Measurements from ENCODE around the gene ANTXR2. TPM values are rescaled to one million over a fixed set of nuclear protein-coding genes. Genes with fewer than 3 reads are reported as not detected.

Gene ANTXR2
- polyA plus RNA-seq, 3 donors from 2014 or later: 8.1 to 13.8 (median 10.0) TPM

DNA sequence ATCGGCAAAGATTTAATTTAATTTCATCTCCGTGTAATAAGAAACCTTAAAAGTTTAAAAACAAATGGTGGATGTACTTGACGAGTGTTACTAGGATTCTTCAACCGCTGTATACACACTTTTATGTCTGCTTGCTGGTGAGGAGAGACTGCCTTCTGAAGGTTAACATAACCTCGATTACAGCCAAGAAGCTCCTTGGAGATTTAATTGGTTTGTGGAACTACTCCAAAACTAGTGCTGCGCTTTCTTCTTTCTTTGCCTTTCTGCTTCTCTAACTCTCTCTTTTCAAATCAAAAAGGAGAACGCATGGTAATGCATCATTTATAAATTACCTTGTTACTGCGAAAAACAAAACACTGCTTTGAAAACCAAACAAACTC, 109.0 kb downstream of the ANTXR2 start:
- Mint-ChIP-seq H3K27ac (no peak overlapping the region), H3K4me3 (no peak overlapping the region), H3K9me3 (peaks cover 0 to 3% (median 0%) of the 10 kb centered on the region in 6 donors), H3K4me1 (no peaks in the 10 kb centered on the region), H3K27me3 (ENCODE audit: low read depth in 3 of 3) (no peaks in the 10 kb centered on the region), H3K36me3 (peaks cover 0 to 11% (median 8%) of the 10 kb centered on the region in 3 donors)
- DNase-seq: no peak

DNA sequence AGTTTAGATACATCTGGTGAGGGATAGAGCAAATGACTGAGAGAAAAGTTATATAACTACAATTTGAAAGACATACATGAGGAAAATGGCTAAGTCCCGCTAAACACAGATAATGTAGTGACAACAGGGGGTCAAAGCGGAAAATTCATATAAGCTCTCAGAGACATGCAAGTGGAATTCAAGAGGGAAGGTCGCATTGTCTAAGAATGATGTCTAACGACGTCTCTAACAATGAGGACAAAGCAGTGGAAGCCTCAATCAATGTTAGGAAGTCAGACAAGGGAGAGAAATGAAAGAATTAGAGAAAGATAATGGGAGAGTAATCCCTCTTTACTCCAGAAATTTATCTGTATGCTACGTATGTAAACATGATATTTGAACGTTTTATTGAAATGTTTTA, 113.4 kb downstream of the ANTXR2 start:
- no peaks in the 10 kb centered on the region for H3K9me3 Mint-ChIP-seq
- no peaks in the 10 kb centered on the region for H3K27me3 Mint-ChIP-seq (ENCODE audit: low read depth in 3 of 3)
- no peak overlapping the region for H3K27ac Mint-ChIP-seq
- H3K4me3 Mint-ChIP-seq: no peak overlapping the region
- H3K4me1 Mint-ChIP-seq: no peaks in the 10 kb centered on the region
- peaks cover 0 to 7% (median 6%) of the 10 kb centered on the region in 3 donors for H3K36me3 Mint-ChIP-seq
- no peak for DNase-seq

- no peak for DNase-seq
- no peak overlapping the region for H3K4me3 Mint-ChIP-seq
- no peaks in the 10 kb centered on the region for H3K9me3 Mint-ChIP-seq
- no peak overlapping the region for H3K27ac Mint-ChIP-seq
- H3K36me3 Mint-ChIP-seq: peaks cover 0 to 3% (median 0%) of the 10 kb centered on the region in 3 donors
- no peaks in the 10 kb centered on the region for H3K4me1 Mint-ChIP-seq
- H3K27me3 Mint-ChIP-seq (ENCODE audit: low read depth in 3 of 3): no peaks in the 10 kb centered on the region
Measured at GRCh38 chr4:79958466-79959264, 114.4 kb downstream of the ANTXR2 start.

DNA sequence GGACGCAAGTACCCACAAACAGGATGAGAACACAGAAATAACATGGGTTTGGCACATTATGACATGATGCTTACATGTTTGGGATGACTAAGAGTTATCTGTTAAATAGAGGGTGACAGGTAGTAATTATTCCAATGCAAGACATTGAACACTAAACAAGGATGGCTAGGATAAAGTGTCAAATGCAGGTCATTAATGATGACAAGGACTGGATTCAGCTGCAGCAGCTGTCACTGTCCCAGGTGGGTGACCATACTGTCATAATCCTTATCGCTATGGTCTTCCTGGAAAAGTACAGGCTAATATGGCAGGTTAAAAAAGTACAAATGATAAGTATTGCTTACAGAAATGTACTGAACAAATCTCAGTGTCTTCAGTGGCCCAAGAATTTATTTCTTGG, 123.9 kb downstream of the ANTXR2 start:
- no peak overlapping the region for H3K27ac Mint-ChIP-seq
- H3K27me3 Mint-ChIP-seq (ENCODE audit: low read depth in 3 of 3): no peaks in the 10 kb centered on the region
- DNase-seq: no peak
- H3K36me3 Mint-ChIP-seq: peaks cover 0 to 2% (median 0%) of the 10 kb centered on the region in 3 donors
- no peak overlapping the region for H3K4me3 Mint-ChIP-seq
- no peaks in the 10 kb centered on the region for H3K9me3 Mint-ChIP-seq
- no peaks in the 10 kb centered on the region for H3K4me1 Mint-ChIP-seq

GRCh38 chr4:79948739-79949138, 124.3 kb downstream of the ANTXR2 start:
- no peaks in the 10 kb centered on the region for H3K27me3 Mint-ChIP-seq (ENCODE audit: low read depth in 3 of 3)
- no peaks in the 10 kb centered on the region for H3K36me3 Mint-ChIP-seq
- DNase-seq: no peak
- H3K27ac Mint-ChIP-seq: no peak overlapping the region
- no peaks in the 10 kb centered on the region for H3K4me1 Mint-ChIP-seq
- no peak overlapping the region for H3K4me3 Mint-ChIP-seq
- H3K9me3 Mint-ChIP-seq: no peaks in the 10 kb centered on the region

GRCh38 chr4:79948261-79948660, 124.8 kb downstream of the ANTXR2 start:
- H3K4me1 Mint-ChIP-seq: no peaks in the 10 kb centered on the region
- no peaks in the 10 kb centered on the region for H3K36me3 Mint-ChIP-seq
- no peak for DNase-seq
- H3K27ac Mint-ChIP-seq: no peak overlapping the region
- H3K27me3 Mint-ChIP-seq (ENCODE audit: low read depth in 3 of 3): no peaks in the 10 kb centered on the region
- H3K4me3 Mint-ChIP-seq: no peak overlapping the region
- no peaks in the 10 kb centered on the region for H3K9me3 Mint-ChIP-seq

DNA sequence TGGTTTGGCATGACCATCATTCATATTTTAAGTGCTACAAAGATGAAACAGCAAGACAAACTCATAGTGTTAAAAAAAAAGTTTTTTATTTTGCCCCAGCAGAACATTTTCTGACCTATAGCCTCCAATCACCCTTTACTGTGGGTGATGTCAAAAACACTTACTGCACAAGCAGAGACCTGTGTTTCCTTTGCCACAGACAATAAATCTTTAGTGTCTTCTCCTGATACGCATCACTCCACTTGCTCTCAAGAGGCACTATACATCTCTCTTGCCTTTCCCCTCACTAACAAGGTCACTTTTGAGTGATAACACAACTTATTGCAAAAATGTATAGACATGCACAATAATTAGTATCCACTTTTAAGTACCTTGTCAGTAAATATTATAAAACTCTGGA, 125.6 kb downstream of the ANTXR2 start:
- Mint-ChIP-seq H3K27ac (no peak overlapping the region), H3K4me3 (no peak overlapping the region), H3K27me3 (ENCODE audit: low read depth in 3 of 3) (no peaks in the 10 kb centered on the region), H3K9me3 (no peaks in the 10 kb centered on the region), H3K36me3 (no peaks in the 10 kb centered on the region), H3K4me1 (no peaks in the 10 kb centered on the region)
- DNase-seq: no peak

DNA sequence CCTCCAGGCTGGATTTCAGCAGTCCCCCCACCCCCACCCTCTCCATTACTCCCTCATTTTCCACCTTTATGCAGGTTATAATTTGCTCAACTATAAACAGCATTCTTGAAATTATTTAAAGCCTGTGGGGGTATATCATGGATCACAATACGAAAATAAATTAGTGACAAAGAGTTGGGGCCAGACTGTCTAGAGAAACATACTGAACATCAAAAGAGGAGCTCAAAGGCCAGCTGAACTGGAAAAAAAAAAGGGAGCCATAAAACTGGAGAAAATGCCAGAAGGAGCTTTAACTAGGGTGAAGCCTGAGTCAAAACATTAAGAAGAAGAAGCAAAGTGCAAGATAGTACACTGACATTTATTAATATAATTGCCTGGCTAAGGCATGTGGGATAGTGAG, 137.8 kb downstream of the ANTXR2 start:
- H3K36me3 Mint-ChIP-seq: no peaks in the 10 kb centered on the region
- no peak overlapping the region for H3K4me3 Mint-ChIP-seq
- no peak overlapping the region for H3K27ac Mint-ChIP-seq
- peaks cover 0 to 4% (median 0%) of the 10 kb centered on the region in 3 donors for H3K27me3 Mint-ChIP-seq (ENCODE audit: low read depth in 3 of 3)
- no peak for DNase-seq
- no peaks in the 10 kb centered on the region for H3K4me1 Mint-ChIP-seq
- no peaks in the 10 kb centered on the region for H3K9me3 Mint-ChIP-seq

GRCh38 chr4:79934660-79935059, 138.4 kb downstream of the ANTXR2 start:
- Mint-ChIP-seq H3K9me3 (no peaks in the 10 kb centered on the region), H3K27ac (no peak overlapping the region), H3K27me3 (ENCODE audit: low read depth in 3 of 3) (peaks cover 0 to 4% (median 0%) of the 10 kb centered on the region in 3 donors), H3K4me1 (no peaks in the 10 kb centered on the region), H3K4me3 (no peak overlapping the region), H3K36me3 (no peaks in the 10 kb centered on the region)
- no peak for DNase-seq

- no peak for DNase-seq
- Mint-ChIP-seq H3K27ac (no peak overlapping the region), H3K4me3 (no peak overlapping the region), H3K36me3 (no peaks in the 10 kb centered on the region), H3K9me3 (no peaks in the 10 kb centered on the region), H3K4me1 (no peaks in the 10 kb centered on the region), H3K27me3 (ENCODE audit: low read depth in 3 of 3) (peaks cover 0 to 3% (median 2%) of the 10 kb centered on the region in 3 donors)
Measured at GRCh38 chr4:79927931-79928330, 145.1 kb downstream of the ANTXR2 start.

DNA sequence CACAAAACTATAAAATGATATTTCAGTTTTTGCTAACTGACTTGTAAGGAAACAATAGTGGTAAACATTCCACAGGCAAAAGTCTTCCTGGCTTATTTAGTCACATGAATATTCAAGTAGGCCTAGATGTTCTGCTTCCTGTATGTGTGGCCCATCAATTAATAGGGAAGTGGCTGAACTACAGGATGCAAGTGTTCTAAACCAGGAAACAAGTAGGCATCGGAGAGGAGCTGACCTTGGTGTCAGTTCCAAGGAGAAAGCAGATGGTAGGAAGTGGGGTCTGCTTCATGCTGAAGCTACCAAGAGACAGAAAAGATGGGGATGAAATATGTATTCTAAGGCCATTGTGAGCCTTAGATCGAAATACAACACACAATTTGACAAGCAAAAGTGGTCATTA, 149.7 kb downstream of the ANTXR2 start:
- H3K36me3 Mint-ChIP-seq: no peaks in the 10 kb centered on the region
- H3K4me3 Mint-ChIP-seq: no peak overlapping the region
- no peaks in the 10 kb centered on the region for H3K9me3 Mint-ChIP-seq
- H3K27ac Mint-ChIP-seq: no peak overlapping the region
- no peak for DNase-seq
- no peaks in the 10 kb centered on the region for H3K4me1 Mint-ChIP-seq
- H3K27me3 Mint-ChIP-seq (ENCODE audit: low read depth in 3 of 3): peaks cover 0 to 2% (median 1%) of the 10 kb centered on the region in 3 donors

GRCh38 chr4:79922011-79922410, 151.0 kb downstream of the ANTXR2 start:
- H3K27me3 Mint-ChIP-seq (ENCODE audit: low read depth in 3 of 3): peaks cover 0 to 2% (median 1%) of the 10 kb centered on the region in 3 donors
- H3K27ac Mint-ChIP-seq: no peak overlapping the region
- H3K4me1 Mint-ChIP-seq: no peaks in the 10 kb centered on the region
- H3K9me3 Mint-ChIP-seq: no peaks in the 10 kb centered on the region
- H3K4me3 Mint-ChIP-seq: no peak overlapping the region
- DNase-seq: no peak
- no peaks in the 10 kb centered on the region for H3K36me3 Mint-ChIP-seq

- Mint-ChIP-seq H3K4me3 (no peak overlapping the region), H3K27me3 (ENCODE audit: low read depth in 3 of 3) (peaks cover 0 to 1% (median 0%) of the 10 kb centered on the region in 3 donors), H3K36me3 (no peaks in the 10 kb centered on the region), H3K9me3 (no peaks in the 10 kb centered on the region), H3K4me1 (no peaks in the 10 kb centered on the region), H3K27ac (no peak overlapping the region)
- no peak for DNase-seq
Measured at GRCh38 chr4:79920163-79920853, 152.7 kb downstream of the ANTXR2 start.

DNA sequence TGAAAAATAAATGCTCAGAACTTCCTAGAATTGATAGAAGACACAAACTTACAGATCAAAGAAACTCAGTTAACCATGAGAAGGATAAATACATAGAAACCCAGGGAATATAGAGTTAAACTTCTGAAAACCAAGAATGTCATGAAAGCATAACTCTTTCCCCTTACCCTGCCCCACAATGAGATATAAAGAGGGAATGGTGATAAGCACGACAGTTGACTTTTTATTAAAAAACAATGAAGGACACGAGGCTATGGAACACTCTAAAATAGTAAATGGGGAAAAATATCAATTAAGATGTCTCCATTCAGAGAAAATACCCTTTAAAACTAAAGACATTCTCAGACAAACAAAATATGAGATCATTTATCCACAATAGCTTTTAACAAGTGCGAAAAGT, 154.7 kb downstream of the ANTXR2 start:
- Mint-ChIP-seq H3K4me1 (peaks cover 10 to 13% of the 10 kb centered on the region in 2 donors), H3K4me3 (no peak overlapping the region), H3K27me3 (ENCODE audit: low read depth in 3 of 3) (peaks cover 0 to 1% (median 0%) of the 10 kb centered on the region in 3 donors), H3K36me3 (no peaks in the 10 kb centered on the region), H3K9me3 (no peaks in the 10 kb centered on the region), H3K27ac (no peak overlapping the region)
- DNase-seq: no peak

All from immature natural killer cell (primary cell).